Endothelial cell of umbilical vein (primary cell): Measurements from ENCODE around the gene CLIC6.

ENCODE experiments used
- EZH2 ChIP-seq: IDR thresholded peaks from 2 replicates; pipeline ENCODE4 v1.6.1; 2012; ENCODE audit warnings: borderline replicate concordance, low read depth, mild to moderate bottlenecking, moderate library complexity, low read length, inconsistent platforms; ENCODE audit not compliant: severe bottlenecking
- JUN ChIP-seq: IDR thresholded peaks from 2 replicates; pipeline ENCODE4 v1.6.1; 2011; ENCODE audit warnings: borderline replicate concordance, low read depth; ENCODE audit not compliant: insufficient read length, insufficient read depth
- MYC ChIP-seq: IDR thresholded peaks from one replicate; pipeline ENCODE4 v1.6.1; 2011; ENCODE audit warnings: mild to moderate bottlenecking, low read depth, low read length
- POLR2A ChIP-seq: IDR thresholded peaks from 2 replicates; pipeline ENCODE4 v1.6.1; 2012; ENCODE audit warnings: low read depth, mild to moderate bottlenecking, control low read depth, low read length
- TF ChIP-seq, protein P1 (sequence below), 2 donors: IDR thresholded peaks; 1 replicate in 1 of 2; 2 replicates in 1 of 2; pipeline ENCODE4 v1.5.1; 2011; ENCODE audit warnings: low read length in 2 of 2, mild to moderate bottlenecking in 2 of 2, moderate library complexity in 2 of 2, control low read depth in 1 of 2, inconsistent platforms in 1 of 2, low read depth in 1 of 2; ENCODE audit not compliant: insufficient read depth in 1 of 2; ENCODE audit errors: extremely low read depth in 1 of 2

DNA sequence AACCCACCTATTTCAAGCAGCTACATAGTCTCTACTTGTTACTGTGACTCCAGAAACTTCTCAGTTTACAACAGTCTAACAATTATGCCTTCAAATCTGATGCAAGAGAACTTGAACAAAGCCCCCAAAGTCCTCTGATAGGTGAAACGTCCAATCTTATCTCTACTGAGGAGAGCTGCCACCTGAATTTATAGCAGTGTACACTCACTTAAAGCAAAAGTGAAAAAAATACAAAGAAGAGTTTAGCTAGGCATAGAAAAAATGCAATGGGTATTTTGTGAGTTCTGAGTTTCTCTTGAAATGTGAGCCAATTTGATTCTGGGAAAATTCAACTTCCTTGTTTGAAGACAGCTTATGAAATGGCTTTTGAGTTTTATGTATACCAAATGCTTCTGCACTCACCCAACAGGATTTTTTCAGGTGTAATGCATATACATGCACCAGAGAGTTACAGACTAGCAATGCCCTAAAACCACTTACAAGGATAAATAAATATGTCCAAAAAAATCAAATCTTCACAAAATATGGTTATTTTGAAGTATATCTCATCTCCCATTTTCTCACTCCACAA, 17.8 kb upstream of the CLIC6 start:
- TF ChIP-seq EZH2 (no peak), MYC (no peak), JUN (no peak), POLR2A (no peak)
- TF ChIP-seq, protein P1, sequence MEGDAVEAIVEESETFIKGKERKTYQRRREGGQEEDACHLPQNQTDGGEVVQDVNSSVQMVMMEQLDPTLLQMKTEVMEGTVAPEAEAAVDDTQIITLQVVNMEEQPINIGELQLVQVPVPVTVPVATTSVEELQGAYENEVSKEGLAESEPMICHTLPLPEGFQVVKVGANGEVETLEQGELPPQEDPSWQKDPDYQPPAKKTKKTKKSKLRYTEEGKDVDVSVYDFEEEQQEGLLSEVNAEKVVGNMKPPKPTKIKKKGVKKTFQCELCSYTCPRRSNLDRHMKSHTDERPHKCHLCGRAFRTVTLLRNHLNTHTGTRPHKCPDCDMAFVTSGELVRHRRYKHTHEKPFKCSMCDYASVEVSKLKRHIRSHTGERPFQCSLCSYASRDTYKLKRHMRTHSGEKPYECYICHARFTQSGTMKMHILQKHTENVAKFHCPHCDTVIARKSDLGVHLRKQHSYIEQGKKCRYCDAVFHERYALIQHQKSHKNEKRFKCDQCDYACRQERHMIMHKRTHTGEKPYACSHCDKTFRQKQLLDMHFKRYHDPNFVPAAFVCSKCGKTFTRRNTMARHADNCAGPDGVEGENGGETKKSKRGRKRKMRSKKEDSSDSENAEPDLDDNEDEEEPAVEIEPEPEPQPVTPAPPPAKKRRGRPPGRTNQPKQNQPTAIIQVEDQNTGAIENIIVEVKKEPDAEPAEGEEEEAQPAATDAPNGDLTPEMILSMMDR (IDR thresholded peaks at IDR 0.05; ENCODE audit: extremely low read depth in 1 of 2, insufficient read depth in 1 of 2, low read depth in 1 of 2, low read length in 2 of 2) = no peak
